NT2/D1 (cell line): ENCODE measurements around the gene CDC14A.

Experiments used
- DNase-seq: peaks from one replicate; pipeline ENCODE4 v3.0.0-alpha.2; 2011; ENCODE audit warnings: low read depth, low spot score
- H3K27me3 ChIP-seq: 2 replicates; pipeline ENCODE4 v1.6.0; 2011; ENCODE audit warnings: mild to moderate bottlenecking; ENCODE audit not compliant: insufficient read length, insufficient read depth
- H3K36me3 ChIP-seq: 2 replicates; pipeline ENCODE4 v1.6.1; 2011; ENCODE audit warnings: mild to moderate bottlenecking, low read length, mixed read lengths; ENCODE audit not compliant: insufficient read depth, insufficient read length
- H3K4me1 ChIP-seq: 2 replicates; pipeline ENCODE4 v1.5.1; 2011; ENCODE audit not compliant: insufficient read depth, insufficient read length
- H3K4me3 ChIP-seq: 2 replicates; pipeline ENCODE4 v1.5.1; 2011; ENCODE audit warnings: low read depth; ENCODE audit not compliant: insufficient read length
- H3K9ac ChIP-seq: 2 replicates; pipeline ENCODE4 v1.6.0; 2011; ENCODE audit warnings: low read depth; ENCODE audit not compliant: insufficient read length
- H3K9me3 ChIP-seq: 2 replicates; pipeline ENCODE4 v1.5.1; 2011; ENCODE audit warnings: mild to moderate bottlenecking, low read length; ENCODE audit not compliant: insufficient read depth
- SUZ12 ChIP-seq: IDR thresholded peaks from 2 replicates; pipeline ENCODE4 v1.6.1; 2011; ENCODE audit not compliant: insufficient read length, insufficient read depth; ENCODE audit errors: extremely low read depth
- YY1 ChIP-seq: IDR thresholded peaks from 2 replicates; pipeline ENCODE4 v1.6.1; 2011; ENCODE audit not compliant: insufficient read length, insufficient read depth
- ZNF274 ChIP-seq: IDR thresholded peaks from 2 replicates; pipeline ENCODE4 v1.6.1; 2011; ENCODE audit warnings: mild to moderate bottlenecking, low read depth, low read length

The CDC14A gene

DNA sequence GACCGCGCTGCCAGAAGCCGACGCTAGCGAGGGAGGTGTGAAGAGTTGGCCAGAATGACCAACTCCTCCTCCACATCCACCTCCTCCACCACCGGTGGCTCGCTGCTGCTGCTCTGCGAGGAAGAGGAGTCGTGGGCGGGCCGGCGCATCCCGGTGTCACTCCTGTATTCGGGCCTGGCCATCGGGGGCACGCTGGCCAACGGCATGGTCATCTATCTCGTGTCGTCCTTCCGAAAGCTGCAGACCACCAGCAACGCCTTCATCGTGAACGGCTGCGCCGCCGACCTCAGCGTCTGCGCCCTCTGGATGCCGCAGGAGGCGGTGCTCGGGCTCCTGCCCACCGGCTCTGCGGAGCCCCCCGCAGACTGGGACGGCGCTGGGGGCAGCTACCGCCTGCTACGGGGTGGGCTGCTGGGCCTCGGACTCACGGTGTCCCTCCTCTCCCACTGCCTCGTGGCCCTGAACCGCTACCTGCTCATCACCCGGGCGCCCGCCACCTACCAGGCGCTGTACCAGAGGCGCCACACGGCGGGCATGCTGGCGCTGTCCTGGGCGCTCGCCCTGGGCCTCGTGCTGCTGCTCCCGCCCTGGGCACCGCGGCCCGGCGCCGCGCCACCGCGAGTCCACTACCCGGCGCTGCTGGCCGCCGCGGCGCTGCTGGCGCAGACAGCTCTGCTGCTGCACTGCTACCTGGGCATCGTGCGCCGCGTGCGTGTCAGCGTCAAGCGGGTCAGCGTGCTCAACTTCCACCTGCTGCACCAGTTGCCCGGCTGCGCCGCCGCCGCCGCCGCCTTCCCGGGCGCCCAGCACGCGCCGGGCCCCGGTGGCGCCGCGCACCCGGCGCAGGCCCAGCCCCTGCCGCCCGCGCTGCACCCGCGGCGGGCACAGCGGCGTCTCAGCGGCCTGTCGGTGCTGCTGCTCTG is 186.9 kb downstream of the CDC14A start:
- TF ChIP-seq YY1 (no peak), SUZ12 (peak; percentile 26), ZNF274 (no peak)
- Histone ChIP-seq H3K27me3 (peaks cover 68% of the 10 kb centered on the region), H3K9ac (peak overlapping the region; percentile 84), H3K9me3 (no peaks in the 10 kb centered on the region), H3K4me3 (peak overlapping the region; percentile 61), H3K36me3 (no peaks in the 10 kb centered on the region), H3K4me1 (peaks cover 6% of the 10 kb centered on the region)
- DNase-seq, result no peak

DNA sequence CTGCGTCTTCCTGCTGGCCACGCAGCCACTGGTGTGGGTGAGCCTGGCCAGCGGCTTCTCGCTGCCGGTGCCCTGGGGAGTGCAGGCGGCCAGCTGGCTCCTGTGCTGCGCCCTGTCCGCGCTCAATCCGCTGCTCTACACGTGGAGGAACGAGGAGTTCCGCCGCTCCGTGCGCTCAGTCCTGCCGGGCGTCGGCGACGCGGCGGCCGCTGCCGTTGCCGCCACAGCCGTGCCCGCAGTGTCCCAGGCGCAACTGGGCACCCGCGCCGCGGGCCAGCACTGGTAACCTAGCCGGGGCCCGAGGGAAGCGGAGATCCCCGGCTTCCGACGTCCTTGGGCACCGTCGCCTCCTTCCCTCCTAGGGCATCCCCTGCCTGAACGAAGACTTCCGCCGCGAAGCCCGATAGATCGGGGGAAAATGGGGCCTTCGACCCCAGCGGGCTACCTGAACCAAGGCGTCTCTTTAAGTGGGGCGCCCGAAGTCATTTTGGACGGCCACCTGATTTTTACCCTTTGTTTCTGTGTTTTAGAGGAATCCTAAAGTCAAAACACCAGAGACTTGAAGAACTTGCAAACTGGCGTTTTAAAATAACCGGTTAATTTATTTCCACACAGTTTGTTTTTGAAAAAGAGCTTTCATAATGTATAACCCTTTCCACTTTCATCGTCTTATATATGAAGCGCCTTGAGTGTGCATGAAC is 187.7 kb downstream of the CDC14A start:
- Histone ChIP-seq H3K9ac (peak overlapping the region; percentile 84), H3K4me3 (peak overlapping the region; percentile 61), H3K36me3 (no peaks in the 10 kb centered on the region), H3K4me1 (peaks cover 6% of the 10 kb centered on the region), H3K27me3 (peaks cover 67% of the 10 kb centered on the region), H3K9me3 (no peaks in the 10 kb centered on the region)
- no peak for DNase-seq
- TF ChIP-seq ZNF274 (no peak), SUZ12 (peak; percentile 36)

DNA sequence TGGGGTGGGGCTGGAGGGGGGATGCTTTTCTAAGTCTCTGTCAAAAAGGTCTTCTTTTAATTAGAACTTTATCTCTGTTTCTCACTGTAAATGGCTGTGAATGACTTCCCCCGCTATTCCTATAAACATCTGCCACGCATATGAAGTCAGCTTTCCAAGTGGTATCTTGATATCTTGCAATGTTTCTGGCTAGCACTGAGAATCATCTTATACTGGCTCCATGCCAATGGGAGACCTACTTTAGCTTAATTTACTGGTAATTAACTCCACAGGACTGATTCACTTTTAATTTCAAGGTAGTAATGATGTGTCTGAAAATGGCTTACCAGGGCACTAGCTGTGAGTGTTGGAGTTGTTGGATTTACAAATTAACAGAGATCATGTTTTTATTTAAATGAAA is 190.0 kb downstream of the CDC14A start:
- Histone ChIP-seq H3K27me3 (peaks cover 51% of the 10 kb centered on the region), H3K9ac (no peak overlapping the region), H3K4me1 (peaks cover 4% of the 10 kb centered on the region), H3K4me3 (no peak overlapping the region), H3K36me3 (no peaks in the 10 kb centered on the region), H3K9me3 (no peaks in the 10 kb centered on the region)
- TF ChIP-seq SUZ12, result no peak
- no peak for DNase-seq

DNA sequence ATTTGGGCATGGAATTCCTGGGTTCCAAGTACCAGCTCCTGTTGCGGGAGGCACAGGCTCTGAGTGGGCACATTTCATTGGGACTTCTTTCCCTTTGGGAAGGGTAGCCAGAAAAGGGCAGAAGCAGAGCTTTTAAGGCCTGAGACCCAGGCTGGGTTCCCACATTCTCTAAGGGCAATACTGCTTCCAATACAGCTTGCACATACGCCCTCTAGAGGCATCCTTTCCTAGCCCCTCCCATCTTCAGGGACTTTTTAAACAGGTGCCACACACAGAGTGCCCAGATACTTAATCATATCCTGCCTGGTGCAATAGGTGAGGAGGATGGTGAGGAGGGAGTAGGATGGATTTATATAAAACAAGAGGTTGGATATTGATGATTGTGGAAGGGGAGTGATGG is 191.3 kb downstream of the CDC14A start:
- DNase-seq, result no peak
- H3K4me3 ChIP-seq, result no peak overlapping the region
- H3K9me3 ChIP-seq, result no peaks in the 10 kb centered on the region
- peaks cover 3% of the 10 kb centered on the region for H3K4me1 ChIP-seq
- H3K9ac ChIP-seq, result no peak overlapping the region
- H3K36me3 ChIP-seq, result no peaks in the 10 kb centered on the region
- no peak for TF ChIP-seq YY1
- no peak for TF ChIP-seq ZNF274
- no peak for TF ChIP-seq SUZ12
- H3K27me3 ChIP-seq, result peaks cover 37% of the 10 kb centered on the region

DNA sequence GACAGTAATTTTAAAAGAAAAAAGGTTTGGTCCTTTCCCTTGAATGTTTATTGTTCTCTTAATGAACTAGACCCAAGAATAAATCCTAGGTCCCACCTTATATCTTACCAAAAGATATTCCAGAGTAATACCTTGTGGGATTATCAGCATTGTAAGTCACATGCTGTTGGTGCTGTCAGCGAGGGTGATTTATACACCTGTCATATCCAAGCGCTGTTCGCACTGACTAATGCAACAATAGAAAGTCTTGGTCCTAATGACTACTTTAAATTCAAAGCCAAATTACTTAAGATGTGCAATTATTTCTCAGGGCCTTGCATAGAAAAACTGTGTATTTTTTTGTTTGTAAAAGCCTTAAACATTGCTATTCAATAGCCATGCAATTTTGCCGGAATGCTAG is 192.5 kb downstream of the CDC14A start:
- TF ChIP-seq SUZ12 (no peak), ZNF274 (no peak), YY1 (no peak)
- H3K4me1 ChIP-seq, result no peaks in the 10 kb centered on the region
- DNase-seq, result no peak
- no peak overlapping the region for H3K9ac ChIP-seq
- no peaks in the 10 kb centered on the region for H3K36me3 ChIP-seq
- H3K9me3 ChIP-seq, result no peaks in the 10 kb centered on the region
- peaks cover 25% of the 10 kb centered on the region for H3K27me3 ChIP-seq
- no peak overlapping the region for H3K4me3 ChIP-seq

DNA sequence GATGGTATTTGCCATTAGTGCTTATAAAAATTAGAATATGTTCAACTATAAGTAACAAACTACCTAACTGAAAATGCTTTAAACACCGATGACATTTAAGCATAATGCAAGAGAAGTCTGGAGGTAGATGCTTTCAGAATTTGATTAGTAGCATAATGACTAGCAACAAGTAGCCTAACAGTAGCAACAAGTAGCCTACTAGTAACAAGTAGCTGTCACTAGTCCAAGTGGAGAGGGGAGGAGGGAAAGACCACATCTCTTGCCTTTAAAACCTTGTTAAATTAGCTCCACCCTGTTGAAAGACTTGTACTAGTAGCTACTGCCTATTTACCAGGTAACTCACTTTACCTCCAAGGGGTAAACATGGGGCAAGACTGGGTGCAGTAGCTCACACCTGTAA is 193.5 kb downstream of the CDC14A start:
- TF ChIP-seq SUZ12, result no peak
- no peak for TF ChIP-seq YY1
- no peak for TF ChIP-seq ZNF274
- Histone ChIP-seq H3K4me3 (no peak overlapping the region), H3K9me3 (no peaks in the 10 kb centered on the region), H3K4me1 (no peaks in the 10 kb centered on the region), H3K27me3 (peaks cover 15% of the 10 kb centered on the region), H3K9ac (no peak overlapping the region), H3K36me3 (no peaks in the 10 kb centered on the region)
- DNase-seq, result no peak

DNA sequence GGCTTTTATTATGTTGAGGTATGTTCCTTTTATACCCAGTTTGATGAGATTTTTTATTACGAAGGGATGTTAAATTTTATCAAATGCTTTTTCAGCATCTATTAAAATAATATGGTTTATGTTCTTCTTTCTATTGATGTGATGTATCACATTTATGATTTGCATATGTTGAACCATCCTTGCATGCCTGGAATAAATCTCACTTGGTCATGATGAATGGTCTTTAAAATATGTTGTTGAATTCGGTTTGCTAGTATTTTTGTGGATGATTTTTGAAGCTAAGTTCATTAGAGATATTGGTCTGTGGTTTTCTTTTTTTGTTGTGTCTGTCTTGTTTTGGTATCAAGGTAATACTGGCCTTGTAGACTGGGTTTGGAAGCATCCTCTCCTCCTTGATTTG is 199.7 kb downstream of the CDC14A start:
- Histone ChIP-seq H3K36me3 (no peaks in the 10 kb centered on the region), H3K4me3 (no peak overlapping the region), H3K4me1 (no peaks in the 10 kb centered on the region), H3K27me3 (no peaks in the 10 kb centered on the region), H3K9me3 (peaks cover 13% of the 10 kb centered on the region), H3K9ac (no peak overlapping the region)
- TF ChIP-seq YY1 (no peak), ZNF274 (no peak), SUZ12 (no peak)
- no peak for DNase-seq
